ENCODE results near the gene DGKQ. TPM values are rescaled to one million over a fixed set of nuclear protein-coding genes. Genes with fewer than 3 reads are reported as not detected.

Gene DGKQ
- total and polyA plus RNA-seq, 2 of the 8 experiments (the other 6 are each of a cell fraction or from before 2014, with no cell fraction given) = 7.3 to 9.7 TPM

- Histone ChIP-seq H3K23ac (ENCODE audit: insufficient read length) (no peak overlapping the region), H3K18ac (ENCODE audit: extremely low read depth, low read length) (no peak overlapping the region), H3K56ac (replicated peaks; ENCODE audit: insufficient read length, low read depth, low read length) (no peak overlapping the region), H3K79me1 (ENCODE audit: low read depth, low read length) (peaks cover 2% of the 10 kb centered on the region; the same call in 1 of the 2 replicates), H2BK20ac (ENCODE audit: low read length) (no peak overlapping the region), H2AFZ (ENCODE audit: low read length) (no peak overlapping the region), H4K20me1 (replicated peaks in 1 of 2; ENCODE audit: control insufficient read depth in 1 of 2, insufficient read depth in 2 of 2, low read length in 2 of 2) (peaks cover 3 to 24% of the 10 kb centered on the region in 2 experiments), H3K36me3 (ENCODE audit: control insufficient read depth in 2 of 4, insufficient read depth in 4 of 4, low read length in 3 of 4) (no peaks in the 10 kb centered on the region), H3K9ac (replicated peaks in 1 of 4; ENCODE audit: extremely low read depth in 1 of 4, low read depth in 3 of 4, low read length in 3 of 4) (no peak overlapping the region), H4K91ac (replicated peaks; ENCODE audit: insufficient read length, low read length) (no peak overlapping the region), H3K4me1 (replicated peaks in 1 of 4; ENCODE audit: control insufficient read depth in 3 of 4, insufficient read depth in 4 of 4, low read length in 3 of 4) (peaks cover 0 to 14% (median 10%) of the 10 kb centered on the region in 4 experiments; a peak in 6 of 7 replicates), H2AK5ac (ENCODE audit: low read depth, low read length) (no peak overlapping the region), H3K27me3 (replicated peaks in 1 of 4; ENCODE audit: control insufficient read depth in 3 of 4, extremely low read depth in 1 of 4, insufficient read depth in 3 of 4, low read length in 3 of 4) (peaks cover 18 to 30% (median 26%) of the 10 kb centered on the region in 4 experiments), H2BK15ac (ENCODE audit: low read length) (peak overlapping the region; percentile 81; the same call in 1 of the 2 replicates), H2BK120ac (replicated peaks; ENCODE audit: low read depth, low read length) (no peak overlapping the region), H3K4ac (replicated peaks; ENCODE audit: insufficient read length, low read depth, low read length) (no peak overlapping the region), H2BK5ac (ENCODE audit: low read depth, low read length) (no peak overlapping the region), H3K27ac (ENCODE audit: low read depth, low read length) (no peak overlapping the region), H2BK12ac (ENCODE audit: low read depth, low read length) (no peak overlapping the region), H4K8ac (ENCODE audit: extremely low read depth, insufficient read depth, low read length) (no peak overlapping the region; the same call in 1 of the 2 replicates), H3K79me2 (ENCODE audit: control insufficient read depth in 1 of 2, insufficient read depth in 2 of 2, low read length in 2 of 2) (no peaks in the 10 kb centered on the region), H3K4me2 (ENCODE audit: insufficient read depth in 1 of 2, low read depth in 2 of 2, low read length in 2 of 2) (no peak overlapping the region), H4K5ac (ENCODE audit: insufficient read length, low read depth, low read length) (no peak overlapping the region), H3K9me3 (ENCODE audit: insufficient read depth in 2 of 2, low read depth in 1 of 2, low read length in 1 of 2) (no peaks in the 10 kb centered on the region), H3K4me3 (ENCODE audit: extremely low read depth in 1 of 4, insufficient read depth in 2 of 4, low read depth in 3 of 4, low read length in 4 of 4) (no peak overlapping the region), H3K23me2 (ENCODE audit: low read depth, low read length) (peaks cover 18% of the 10 kb centered on the region; the same call in 1 of the 2 replicates), H3K14ac (ENCODE audit: insufficient read length) (no peak overlapping the region)
- POLR2A ChIA-PET (ENCODE audit: partially characterized antibody) = interaction anchor here (0.9 kb wide), 1 partner anchor 10 kb away, joined by 4 read pairs; no protein-coding TSS in a partner anchor
- CTCF ChIA-PET (ENCODE audit: partially characterized antibody) = interaction anchor here (0.6 kb wide), 1 partner anchor 24 kb away, joined by 3 read pairs; no protein-coding TSS in a partner anchor
- TF ChIP-seq SUZ12 (IDR thresholded peaks at IDR 0.05; ENCODE audit: low read length) = no peak
- TF ChIP-seq SRF (IDR thresholded peaks at IDR 0.05; ENCODE audit: low read depth, low read length) = peak; percentile 59; the same call in 1 of the 2 replicates
- no peak for FAIRE-seq
- no peak for DNase-seq (ENCODE audit: low read depth in 1 of 2, low spot score in 2 of 2)
- WGBS, 2 experiments (ENCODE audit: extremely low coverage in 1 of 2, insufficient coverage in 1 of 2, insufficient read length in 1 of 2, insufficient replicate concordance in 2 of 2, low coverage in 1 of 2, low lambda C conversion rate in 2 of 2, missing lambda C conversion rate in 1 of 2) = 97% methylated on average over 38 of the region's 43 CpGs; no CpG with 5 or more reads in 1 of the 2 experiments
These were observed 40.1 kb upstream of the DGKQ start for GRCh38 chr4:1013225-1014073.

Measured in H1 (cell line).